SH-SY5Y (cell line): Measurements from ENCODE around the gene SPAG4.

Experiments used
- GATA2 ChIP-seq: IDR thresholded peaks from 2 replicates; pipeline ENCODE4 v1.6.1; 2011; ENCODE audit warnings: mild to moderate bottlenecking, low read depth, low read length
- GATA3 ChIP-seq: IDR thresholded peaks from 2 replicates; pipeline ENCODE4 v1.6.1; 2011; ENCODE audit warnings: low read depth, mild to moderate bottlenecking, low read length, moderate library complexity

Gene SPAG4

GRCh38 chr20:35588397-35588796 is 27.2 kb upstream of the SPAG4 start:
- TF ChIP-seq GATA3: no peak
- TF ChIP-seq GATA2: no peak

GRCh38 chr20:35592339-35592974 is 23.2 kb upstream of the SPAG4 start:
- TF ChIP-seq GATA3 (no peak), GATA2 (no peak)

- TF ChIP-seq GATA2 (no peak), GATA3 (no peak)
Observed at GRCh38 chr20:35595456-35595855, 20.2 kb upstream of the SPAG4 start.

- no peak for TF ChIP-seq GATA2
- no peak for TF ChIP-seq GATA3
Observed at GRCh38 chr20:35595901-35596300, 19.7 kb upstream of the SPAG4 start.

- TF ChIP-seq GATA2: no peak
Observed at GRCh38 chr20:35597186-35597585, 18.4 kb upstream of the SPAG4 start.

GRCh38 chr20:35598476-35598875 is 17.2 kb upstream of the SPAG4 start:
- no peak for TF ChIP-seq GATA2
- no peak for TF ChIP-seq GATA3

- TF ChIP-seq GATA3 (no peak), GATA2 (no peak)
Observed at GRCh38 chr20:35598899-35599775, 16.5 kb upstream of the SPAG4 start.

- no peak for TF ChIP-seq GATA2
Observed at GRCh38 chr20:35599776-35600120, 15.9 kb upstream of the SPAG4 start.

- TF ChIP-seq GATA3: no peak
- TF ChIP-seq GATA2: no peak
Observed at GRCh38 chr20:35600176-35600992, 15.2 kb upstream of the SPAG4 start.

GRCh38 chr20:35600993-35601973 is 14.3 kb upstream of the SPAG4 start:
- TF ChIP-seq GATA3: no peak
- TF ChIP-seq GATA2: no peak

- TF ChIP-seq GATA2 (no peak), GATA3 (no peak)
Observed at GRCh38 chr20:35601990-35602389, 13.6 kb upstream of the SPAG4 start.

GRCh38 chr20:35602851-35603495 is 12.7 kb upstream of the SPAG4 start:
- TF ChIP-seq GATA3: no peak
- TF ChIP-seq GATA2: no peak
